ENCODE measurements around the gene TMEM243. TPM values are rescaled to one million over a fixed set of nuclear protein-coding genes. Genes with fewer than 3 reads are reported as not detected.

The TMEM243 gene
- total and polyA plus RNA-seq, 2 of the 13 experiments (the other 11 are each of a cell fraction or from before 2014, with no cell fraction given) = 25.1 to 31.2 TPM

- TF ChIP-seq KIAA2018 (CRISPR knock-in tag; IDR thresholded peaks at IDR 0.05; ENCODE audit: borderline replicate concordance) (no peak), ZGPAT (CRISPR knock-in tag; IDR thresholded peaks at IDR 0.05) (no peak; the same call in 1 of the 2 replicates), SP1 (IDR thresholded peaks at IDR 0.05) (no peak), SP1 (CRISPR knock-in tag; IDR thresholded peaks at IDR 0.05) (no peak), ZNF644 (CRISPR knock-in tag; IDR thresholded peaks at IDR 0.05; ENCODE audit: low read depth) (no peak), JARID2 (CRISPR knock-in tag; IDR thresholded peaks at IDR 0.05; ENCODE audit: insufficient replicate concordance) (peak; percentile 7), ZNF891 (CRISPR knock-in tag; IDR thresholded peaks at IDR 0.05) (no peak), ZBTB7A (CRISPR knock-in tag; IDR thresholded peaks at IDR 0.05) (no peak), SOX6 (IDR thresholded peaks at IDR 0.05) (no peak), SOX6 (CRISPR knock-in tag; IDR thresholded peaks at IDR 0.05) (0 out of 2 replicates have a peak, but pooled peaks have one; percentile 19), KLF15 (CRISPR knock-in tag; IDR thresholded peaks at IDR 0.05; ENCODE audit: borderline replicate concordance) (peak; percentile 81; the same call in 1 of the 2 replicates), HMGA1 (CRISPR knock-in tag; conservative IDR thresholded peaks at IDR 0.05) (no peak), ZBTB21 (CRISPR knock-in tag; IDR thresholded peaks at IDR 0.05) (no peak), KDM6A (CRISPR knock-in tag; IDR thresholded peaks at IDR 0.05; ENCODE audit: low read depth) (no peak), ZFP36L2 (CRISPR knock-in tag; IDR thresholded peaks at IDR 0.05) (no peak), TSC22D2 (CRISPR knock-in tag; IDR thresholded peaks at IDR 0.05; ENCODE audit: borderline replicate concordance) (0 out of 2 replicates have a peak, but pooled peaks have one; percentile 19), ZNF605 (CRISPR knock-in tag; IDR thresholded peaks at IDR 0.05) (no peak), MIXL1 (CRISPR knock-in tag; IDR thresholded peaks at IDR 0.05) (no peak)
- TF ChIP-seq, protein P1, sequence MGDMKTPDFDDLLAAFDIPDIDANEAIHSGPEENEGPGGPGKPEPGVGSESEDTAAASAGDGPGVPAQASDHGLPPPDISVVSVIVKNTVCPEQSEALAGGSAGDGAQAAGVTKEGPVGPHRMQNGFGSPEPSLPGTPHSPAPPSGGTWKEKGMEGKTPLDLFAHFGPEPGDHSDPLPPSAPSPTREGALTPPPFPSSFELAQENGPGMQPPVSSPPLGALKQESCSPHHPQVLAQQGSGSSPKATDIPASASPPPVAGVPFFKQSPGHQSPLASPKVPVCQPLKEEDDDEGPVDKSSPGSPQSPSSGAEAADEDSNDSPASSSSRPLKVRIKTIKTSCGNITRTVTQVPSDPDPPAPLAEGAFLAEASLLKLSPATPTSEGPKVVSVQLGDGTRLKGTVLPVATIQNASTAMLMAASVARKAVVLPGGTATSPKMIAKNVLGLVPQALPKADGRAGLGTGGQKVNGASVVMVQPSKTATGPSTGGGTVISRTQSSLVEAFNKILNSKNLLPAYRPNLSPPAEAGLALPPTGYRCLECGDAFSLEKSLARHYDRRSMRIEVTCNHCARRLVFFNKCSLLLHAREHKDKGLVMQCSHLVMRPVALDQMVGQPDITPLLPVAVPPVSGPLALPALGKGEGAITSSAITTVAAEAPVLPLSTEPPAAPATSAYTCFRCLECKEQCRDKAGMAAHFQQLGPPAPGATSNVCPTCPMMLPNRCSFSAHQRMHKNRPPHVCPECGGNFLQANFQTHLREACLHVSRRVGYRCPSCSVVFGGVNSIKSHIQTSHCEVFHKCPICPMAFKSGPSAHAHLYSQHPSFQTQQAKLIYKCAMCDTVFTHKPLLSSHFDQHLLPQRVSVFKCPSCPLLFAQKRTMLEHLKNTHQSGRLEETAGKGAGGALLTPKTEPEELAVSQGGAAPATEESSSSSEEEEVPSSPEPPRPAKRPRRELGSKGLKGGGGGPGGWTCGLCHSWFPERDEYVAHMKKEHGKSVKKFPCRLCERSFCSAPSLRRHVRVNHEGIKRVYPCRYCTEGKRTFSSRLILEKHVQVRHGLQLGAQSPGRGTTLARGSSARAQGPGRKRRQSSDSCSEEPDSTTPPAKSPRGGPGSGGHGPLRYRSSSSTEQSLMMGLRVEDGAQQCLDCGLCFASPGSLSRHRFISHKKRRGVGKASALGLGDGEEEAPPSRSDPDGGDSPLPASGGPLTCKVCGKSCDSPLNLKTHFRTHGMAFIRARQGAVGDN (CRISPR knock-in tag; IDR thresholded peaks at IDR 0.05) = peak; percentile 57
These were observed at the start of gene TMEM243 (continued) for GRCh38 chr7:87219545-87220025.
